Gastroesophageal sphincter (tissue), 3 donors: Measurements from ENCODE around the gene ARSK.

Source experiments
- EP300 ChIP-seq: sonication (generic); formaldehyde crosslinking; IDR thresholded peaks from one replicate; pipeline ENCODE4 v1.6.1; 2017; ENCODE audit warnings: antibody characterized with exemption, mild to moderate bottlenecking
- POLR2A ChIP-seq, 2 donors: fragments of 450-650 bp; IDR thresholded peaks; one replicate each; pipeline ENCODE4 v1.6.1; 2017; ENCODE audit warnings: antibody characterized with exemption in 2 of 2, mild to moderate bottlenecking in 2 of 2, moderate library complexity in 1 of 2
- POLR2AphosphoS5 ChIP-seq: sonication (generic); formaldehyde crosslinking; IDR thresholded peaks from one replicate; pipeline ENCODE4 v1.6.1; 2017; ENCODE audit warnings: antibody characterized with exemption
- TF ChIP-seq, protein P1 (sequence below), 4 experiments: fragments of 200-600 bp in 2 of 4; fragments of 450-650 bp in 2 of 4; sonication (generic) in 1 of 4; IDR thresholded peaks; one replicate each; pipeline ENCODE4 v1.5.1; 2017 to 2019; ENCODE audit warnings: antibody characterized with exemption in 4 of 4, mild to moderate bottlenecking in 2 of 4, moderate library complexity in 2 of 4

DNA sequence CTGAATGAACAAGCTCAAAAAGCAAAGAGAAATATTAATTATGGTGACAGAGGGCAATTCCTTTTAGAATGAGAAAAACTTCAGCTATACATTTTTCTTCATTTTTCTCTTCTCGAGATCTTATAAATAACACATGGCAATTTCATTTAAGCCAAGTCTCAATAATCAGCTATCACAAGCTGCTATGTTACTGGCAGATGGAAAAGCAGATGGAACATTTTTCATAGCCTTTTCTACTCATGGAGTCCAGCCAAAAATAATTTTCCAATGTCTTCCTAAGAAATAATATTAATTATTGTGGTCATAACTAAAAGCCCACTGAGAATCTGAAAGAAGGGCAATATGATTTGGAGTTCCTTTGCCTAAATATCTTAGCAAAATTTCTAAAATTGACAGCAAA is 35.8 kb upstream of the ARSK start:
- TF ChIP-seq, protein P1, sequence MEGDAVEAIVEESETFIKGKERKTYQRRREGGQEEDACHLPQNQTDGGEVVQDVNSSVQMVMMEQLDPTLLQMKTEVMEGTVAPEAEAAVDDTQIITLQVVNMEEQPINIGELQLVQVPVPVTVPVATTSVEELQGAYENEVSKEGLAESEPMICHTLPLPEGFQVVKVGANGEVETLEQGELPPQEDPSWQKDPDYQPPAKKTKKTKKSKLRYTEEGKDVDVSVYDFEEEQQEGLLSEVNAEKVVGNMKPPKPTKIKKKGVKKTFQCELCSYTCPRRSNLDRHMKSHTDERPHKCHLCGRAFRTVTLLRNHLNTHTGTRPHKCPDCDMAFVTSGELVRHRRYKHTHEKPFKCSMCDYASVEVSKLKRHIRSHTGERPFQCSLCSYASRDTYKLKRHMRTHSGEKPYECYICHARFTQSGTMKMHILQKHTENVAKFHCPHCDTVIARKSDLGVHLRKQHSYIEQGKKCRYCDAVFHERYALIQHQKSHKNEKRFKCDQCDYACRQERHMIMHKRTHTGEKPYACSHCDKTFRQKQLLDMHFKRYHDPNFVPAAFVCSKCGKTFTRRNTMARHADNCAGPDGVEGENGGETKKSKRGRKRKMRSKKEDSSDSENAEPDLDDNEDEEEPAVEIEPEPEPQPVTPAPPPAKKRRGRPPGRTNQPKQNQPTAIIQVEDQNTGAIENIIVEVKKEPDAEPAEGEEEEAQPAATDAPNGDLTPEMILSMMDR (IDR thresholded peaks at IDR 0.05): no peak
- TF ChIP-seq POLR2AphosphoS5 (no peak), POLR2A (IDR thresholded peaks at IDR 0.05) (no peak), EP300 (no peak)
